HEK293 (cell line): ENCODE results near the gene ME3.
A peak's percentile ranks its signal among the peaks of the same experiment; 100 is the strongest.

Experiments
- BCL6B ChIP-seq: fragments of 450-650 bp; formaldehyde crosslinking; IDR thresholded peaks from 2 replicates; pipeline ENCODE4 v1.5.1; 2017; ENCODE audit warnings: missing biosample characterization, missing genetic modification characterization
- ELK4 ChIP-seq: IDR thresholded peaks from 2 replicates; pipeline ENCODE4 v1.6.1; 2011; ENCODE audit warnings: mild to moderate bottlenecking, low read depth, low read length, borderline replicate concordance
- GLIS1 ChIP-seq: fragments of 450-650 bp; formaldehyde crosslinking; IDR thresholded peaks from 2 replicates; pipeline ENCODE4 v1.5.1; 2016; ENCODE audit warnings: missing biosample characterization, missing genetic modification characterization
- GLIS2 ChIP-seq: fragments of 450-650 bp; formaldehyde crosslinking; IDR thresholded peaks from 2 replicates; pipeline ENCODE4 v1.5.1; 2016; ENCODE audit warnings: missing biosample characterization, missing genetic modification characterization
- HOXC10 ChIP-seq: sonication (generic); formaldehyde crosslinking; IDR thresholded peaks from 2 replicates; pipeline ENCODE4 v1.8.1; 2023; ENCODE audit warnings: mild to moderate bottlenecking, missing genetic modification reagents
- KLF1 ChIP-seq: fragments of 450-650 bp; formaldehyde crosslinking; IDR thresholded peaks from 2 replicates; pipeline ENCODE4 v1.5.1; 2016; ENCODE audit warnings: missing biosample characterization, missing genetic modification characterization
- KLF10 ChIP-seq: fragments of 450-650 bp; IDR thresholded peaks from 2 replicates; pipeline ENCODE4 v1.5.1; 2018; ENCODE audit warnings: missing biosample characterization, mild to moderate bottlenecking, missing genetic modification characterization
- KLF9 ChIP-seq: fragments of 450-650 bp; formaldehyde crosslinking; IDR thresholded peaks from 2 replicates; pipeline ENCODE4 v1.5.1; 2016; ENCODE audit warnings: missing biosample characterization, missing genetic modification characterization, low read depth
- REPIN1 ChIP-seq: fragments of 450-650 bp; formaldehyde crosslinking; IDR thresholded peaks from 2 replicates; pipeline ENCODE4 v1.5.1; 2017; ENCODE audit warnings: missing biosample characterization, missing genetic modification characterization, low read depth
- SETDB1 ChIP-seq: IDR thresholded peaks from one replicate; pipeline ENCODE4 v1.6.1; 2017; ENCODE audit warnings: mild to moderate bottlenecking, low read length, moderate library complexity, mixed read lengths; ENCODE audit not compliant: insufficient read length
- SP2 ChIP-seq: fragments of 450-650 bp; formaldehyde crosslinking; IDR thresholded peaks from 2 replicates; pipeline ENCODE4 v1.5.1; 2016; ENCODE audit warnings: missing biosample characterization, missing genetic modification characterization
- WT1 ChIP-seq: fragments of 450-650 bp; formaldehyde crosslinking; IDR thresholded peaks from 2 replicates; pipeline ENCODE4 v1.5.1; 2016; ENCODE audit warnings: missing biosample characterization, missing genetic modification characterization
- ZBTB17 ChIP-seq: fragments of 450-650 bp; formaldehyde crosslinking; IDR thresholded peaks from 2 replicates; pipeline ENCODE4 v1.5.1; 2016; ENCODE audit warnings: missing biosample characterization, missing genetic modification characterization
- ZBTB20 ChIP-seq: fragments of 450-650 bp; formaldehyde crosslinking; IDR thresholded peaks from 2 replicates; pipeline ENCODE4 v1.5.1; 2016; ENCODE audit warnings: missing biosample characterization, missing genetic modification characterization
- ZBTB26 ChIP-seq: fragments of 450-650 bp; formaldehyde crosslinking; optimal IDR thresholded peaks from 2 replicates; pipeline ENCODE3; 2016; ENCODE audit warnings: missing biosample characterization, mild to moderate bottlenecking, missing genetic modification characterization
- ZFP3 ChIP-seq: fragments of 450-650 bp; formaldehyde crosslinking; IDR thresholded peaks from 2 replicates; pipeline ENCODE4 v1.5.1; 2016; ENCODE audit warnings: low read depth, missing biosample characterization, missing genetic modification characterization
- ZFP37 ChIP-seq: fragments of 450-650 bp; formaldehyde crosslinking; IDR thresholded peaks from 2 replicates; pipeline ENCODE4 v1.5.1; 2016; ENCODE audit warnings: missing biosample characterization, missing genetic modification characterization
- ZNF146 ChIP-seq: fragments of 450-650 bp; formaldehyde crosslinking; IDR thresholded peaks from 2 replicates; pipeline ENCODE4 v1.5.1; 2016; ENCODE audit warnings: missing biosample characterization, missing genetic modification characterization
- ZNF148 ChIP-seq: fragments of 450-650 bp; formaldehyde crosslinking; IDR thresholded peaks from 2 replicates; pipeline ENCODE4 v1.5.0; 2017; ENCODE audit warnings: missing biosample characterization, missing genetic modification characterization, borderline replicate concordance
- ZNF175 ChIP-seq: fragments of 450-650 bp; formaldehyde crosslinking; IDR thresholded peaks from 2 replicates; pipeline ENCODE4 v1.5.1; 2016; ENCODE audit warnings: missing biosample characterization, missing genetic modification characterization
- ZNF18 ChIP-seq: fragments of 450-650 bp; formaldehyde crosslinking; IDR thresholded peaks from 2 replicates; pipeline ENCODE4 v1.5.1; 2016; ENCODE audit warnings: missing biosample characterization, missing genetic modification characterization
- ZNF202 ChIP-seq: fragments of 450-650 bp; formaldehyde crosslinking; IDR thresholded peaks from 2 replicates; pipeline ENCODE4 v1.5.1; 2016; ENCODE audit warnings: missing biosample characterization, missing genetic modification characterization, borderline replicate concordance
- ZNF311 ChIP-seq: fragments of 450-650 bp; formaldehyde crosslinking; IDR thresholded peaks from 2 replicates; pipeline ENCODE4 v1.5.1; 2017; ENCODE audit warnings: missing biosample characterization, missing genetic modification characterization, borderline replicate concordance
- ZNF48 ChIP-seq: fragments of 450-650 bp; formaldehyde crosslinking; IDR thresholded peaks from 2 replicates; pipeline ENCODE4 v1.5.1; 2016; ENCODE audit warnings: missing biosample characterization, missing genetic modification characterization
- ZNF544 ChIP-seq: fragments of 450-650 bp; formaldehyde crosslinking; IDR thresholded peaks from 2 replicates; pipeline ENCODE4 v1.5.0; 2017; ENCODE audit warnings: missing biosample characterization, missing genetic modification characterization
- ZNF548 ChIP-seq: fragments of 450-650 bp; formaldehyde crosslinking; IDR thresholded peaks from 2 replicates; pipeline ENCODE4 v1.5.1; 2016; ENCODE audit warnings: missing biosample characterization, missing genetic modification characterization
- ZNF560 ChIP-seq: fragments of 450-650 bp; formaldehyde crosslinking; IDR thresholded peaks from 2 replicates; pipeline ENCODE4 v1.5.1; 2017; ENCODE audit warnings: missing biosample characterization, missing genetic modification characterization, borderline replicate concordance
- ZNF596 ChIP-seq: fragments of 450-650 bp; IDR thresholded peaks from 2 replicates; pipeline ENCODE4 v1.5.0; 2018; ENCODE audit warnings: missing biosample characterization, mild to moderate bottlenecking, missing genetic modification characterization, moderate library complexity
- ZNF654 ChIP-seq: fragments of 450-650 bp; formaldehyde crosslinking; IDR thresholded peaks from 2 replicates; pipeline ENCODE4 v1.5.1; 2016; ENCODE audit warnings: low read depth, missing biosample characterization, missing genetic modification characterization
- ZNF692 ChIP-seq: fragments of 450-650 bp; formaldehyde crosslinking; IDR thresholded peaks from 2 replicates; pipeline ENCODE4 v1.5.1; 2016; ENCODE audit warnings: missing biosample characterization, missing genetic modification characterization
- ZNF701 ChIP-seq: fragments of 450-650 bp; formaldehyde crosslinking; IDR thresholded peaks from 2 replicates; pipeline ENCODE4 v1.5.1; 2016; ENCODE audit warnings: missing biosample characterization, missing genetic modification characterization
- ZNF776 ChIP-seq: fragments of 450-650 bp; formaldehyde crosslinking; IDR thresholded peaks from 2 replicates; pipeline ENCODE4 v1.5.0; 2017; ENCODE audit warnings: missing biosample characterization, missing genetic modification characterization, borderline replicate concordance
- ZSCAN16 ChIP-seq: fragments of 450-650 bp; formaldehyde crosslinking; IDR thresholded peaks from 2 replicates; pipeline ENCODE4 v1.5.1; 2016; ENCODE audit warnings: missing biosample characterization, missing genetic modification characterization

The ME3 gene

GRCh38 chr11:86571273-86571948 lies 101.0 kb downstream of the ME3 start (continued):
- no peak for TF ChIP-seq ZNF148
- TF ChIP-seq ZNF654 (tag by site-specific recombination): peak; percentile 20
- no peak for TF ChIP-seq ZNF18 (tag by site-specific recombination)
- TF ChIP-seq KLF1 (tag by site-specific recombination): no peak
- TF ChIP-seq BCL6B (tag by site-specific recombination): no peak
- peak; percentile 79 for TF ChIP-seq WT1 (tag by site-specific recombination)
- no peak for TF ChIP-seq ZNF202 (tag by site-specific recombination)
- TF ChIP-seq KLF10: no peak
- TF ChIP-seq ZNF560 (tag by site-specific recombination): no peak
- no peak for TF ChIP-seq ZBTB26
- TF ChIP-seq ZNF544 (tag by site-specific recombination): no peak
- no peak for TF ChIP-seq ZNF701 (tag by site-specific recombination)
- no peak for TF ChIP-seq ZNF548
- TF ChIP-seq HOXC10 (CRISPR knock-in tag): no peak
- no peak for TF ChIP-seq ZNF692
- TF ChIP-seq ELK4: no peak
- TF ChIP-seq ZNF776 (tag by site-specific recombination): no peak
- 0 out of 2 replicates have a peak, but pooled peaks have one; percentile 9 for TF ChIP-seq ZFP3 (tag by site-specific recombination)
- TF ChIP-seq ZNF175 (tag by site-specific recombination): no peak
- TF ChIP-seq ZNF596 (tag by site-specific recombination): no peak
- no peak for TF ChIP-seq ZBTB20
- peak; percentile 24; the same call in 1 of the 2 replicates for TF ChIP-seq ZBTB17 (tag by site-specific recombination)
- TF ChIP-seq ZSCAN16 (tag by site-specific recombination): no peak
- no peak for TF ChIP-seq ZNF146 (tag by site-specific recombination)
- TF ChIP-seq GLIS1 (tag by site-specific recombination): peak; percentile 89
- TF ChIP-seq KLF9 (tag by site-specific recombination): no peak
- TF ChIP-seq SETDB1: no peak
- TF ChIP-seq GLIS2 (tag by site-specific recombination): no peak
- TF ChIP-seq SP2 (tag by site-specific recombination): no peak
- no peak for TF ChIP-seq ZNF48 (tag by site-specific recombination)
- no peak for TF ChIP-seq REPIN1 (tag by site-specific recombination)
- no peak for TF ChIP-seq ZFP37 (tag by site-specific recombination)
- no peak for TF ChIP-seq ZNF311 (tag by site-specific recombination)
